HCT116 (cell line): ENCODE measurements around the gene SPARCL1. TPM values are rescaled to one million over a fixed set of nuclear protein-coding genes. Genes with fewer than 3 reads are reported as not detected.

Experiments
- ATAC-seq: fragments of 200-7000 bp; cut with Tn5 transposase; 2 replicates; pipeline ENCODE4 v1.9.1; 2020; ENCODE audit warnings: mild to moderate bottlenecking, moderate library complexity
- BruUV-seq: library from RNA; stranded (reverse); fragments of 400-500 nt; replicated peaks from 2 replicates; lab custom pipeline; 2021; lab: Mats Ljungman, UMichigan
- CTCF ChIA-PET: fragments of 300-600 bp; sonication (Branson Sonifier 250); formaldehyde crosslinking; loops from one replicate; lab custom pipeline; 2021; ENCODE audit warnings: antibody characterized with exemption; lab: Charles Lee
- POLR2A ChIA-PET: fragments of 300-600, 350-600 bp; sonication (Branson Sonifier 250); formaldehyde crosslinking; loops from one replicate; lab custom pipeline; 2021; ENCODE audit warnings: antibody characterized with exemption; lab: Charles Lee
- RAD21 ChIA-PET, 2 experiments: fragments of 300-600 bp; sonication (Branson Sonifier 250); formaldehyde crosslinking; loops; one replicate each; lab custom pipeline; 2023; ENCODE audit warnings: low total read pairs in 2 of 2; ENCODE audit not compliant: uncharacterized antibody in 2 of 2, unreplicated experiment in 2 of 2, low non-redundant PET in 1 of 2; lab: Charles Lee
- DNase-seq: peaks from one replicate; pipeline ENCODE4 v3.0.0-alpha.2; 2010; ENCODE audit warnings: low read depth, low spot score
- H2AFZ ChIP-seq: fragments of 200-600 bp; shearing (Covaris generic), sonication (generic); 2 replicates; pipeline ENCODE4 v1.6.1; 2017; ENCODE audit warnings: low read depth, mixed run types, mixed read lengths, antibody characterized with exemption, low read length; ENCODE audit not compliant: poor library complexity, severe bottlenecking
- H3K27ac ChIP-seq: 2 replicates; pipeline ENCODE4 v1.5.1; 2012; ENCODE audit warnings: low read depth, low read length
- H3K27me3 ChIP-seq: fragments of 200-600 bp; sonication (generic); 2 replicates; pipeline ENCODE4 v1.6.1; 2016; ENCODE audit warnings: mixed run types, low read length, mixed read lengths; ENCODE audit not compliant: insufficient read depth
- H3K36me3 ChIP-seq, 2 experiments: fragments of 200-500 bp in 1 of 2; fragments of 200-600 bp in 1 of 2; sonication (Bioruptor generic) in 1 of 2; sonication (generic) in 1 of 2; 2 replicates each; pipeline versions ENCODE4 v1.5.1 to v1.6.1; 2014 to 2016; ENCODE audit warnings: low read length in 2 of 2, inconsistent platforms in 1 of 2, mixed read lengths in 1 of 2, mixed run types in 1 of 2; ENCODE audit not compliant: insufficient read depth in 2 of 2, control insufficient read depth in 1 of 2
- H3K4me1 ChIP-seq, 2 experiments: fragments of 200-600 bp in 1 of 2; sonication (generic) in 1 of 2; 2 replicates each; pipeline versions ENCODE4 v1.5.1 to v1.6.1; 2012 to 2017; ENCODE audit warnings: low read length in 2 of 2, inconsistent platforms in 1 of 2, mild to moderate bottlenecking in 1 of 2, mixed read lengths in 1 of 2, mixed run types in 1 of 2, moderate library complexity in 1 of 2; ENCODE audit not compliant: insufficient read depth in 2 of 2, control insufficient read depth in 1 of 2
- H3K4me2 ChIP-seq: fragments of 200-600 bp; sonication (generic); 2 replicates; pipeline ENCODE4 v1.6.1; 2017; ENCODE audit warnings: mixed run types, low read length, mixed read lengths
- H3K4me3 ChIP-seq, 2 experiments: fragments of 200-600 bp in 1 of 2; sonication (generic) in 1 of 2; replicated peaks in 1 of 2; 2 replicates each; pipeline ENCODE4 v1.5.1; 2011 to 2016; ENCODE audit warnings: low read length in 2 of 2, control low read depth in 1 of 2, low read depth in 1 of 2, mild to moderate bottlenecking in 1 of 2, mixed read lengths in 1 of 2, mixed run types in 1 of 2
- H3K79me2 ChIP-seq: fragments of 200-600 bp; sonication (generic); 2 replicates; pipeline ENCODE4 v1.6.1; 2017; ENCODE audit warnings: mild to moderate bottlenecking, mixed run types, low read length, moderate library complexity, mixed read lengths; ENCODE audit not compliant: insufficient read depth
- H3K9ac ChIP-seq: fragments of 200-600 bp; sonication (generic); 2 replicates; pipeline ENCODE4 v1.6.1; 2016; ENCODE audit warnings: low read length, mixed read lengths
- H3K9me2 ChIP-seq: fragments of 200-600 bp; sonication (generic), shearing (Covaris generic); 2 replicates; pipeline ENCODE4 v1.6.1; 2017; ENCODE audit warnings: mixed run types, mild to moderate bottlenecking, moderate library complexity; ENCODE audit not compliant: insufficient read depth
- H3K9me3 ChIP-seq, 2 experiments: fragments of 200-500 bp in 1 of 2; fragments of 200-600 bp in 1 of 2; sonication (Bioruptor generic) in 1 of 2; sonication (generic) in 1 of 2; 2 replicates each; pipeline ENCODE4 v1.6.1; 2014 to 2017; ENCODE audit warnings: low read length in 2 of 2, mixed read lengths in 2 of 2, inconsistent platforms in 1 of 2, low read depth in 1 of 2, mild to moderate bottlenecking in 1 of 2, mixed run types in 1 of 2, moderate library complexity in 1 of 2; ENCODE audit not compliant: control insufficient read depth in 1 of 2, insufficient read depth in 1 of 2
- H4K20me1 ChIP-seq: fragments of 200-600 bp; sonication (generic), shearing (Covaris generic); 2 replicates; pipeline ENCODE4 v1.6.1; 2017; ENCODE audit warnings: mixed run types, mild to moderate bottlenecking, moderate library complexity; ENCODE audit not compliant: insufficient read depth
- CBX3 ChIP-seq: IDR thresholded peaks from 2 replicates; pipeline ENCODE4 v1.6.1; 2012; ENCODE audit warnings: low read depth
- CEBPB ChIP-seq: IDR thresholded peaks from 2 replicates; pipeline ENCODE4 v1.6.1; 2012; ENCODE audit warnings: low read depth
- EGR1 ChIP-seq: IDR thresholded peaks from 2 replicates; pipeline ENCODE4 v1.6.1; 2012; ENCODE audit warnings: low read depth
- ELF1 ChIP-seq: IDR thresholded peaks from 2 replicates; pipeline ENCODE4 v1.6.1; 2012; ENCODE audit warnings: low read depth, borderline replicate concordance
- EZH2 ChIP-seq: fragments of 200-600 bp; sonication (generic); IDR thresholded peaks from 2 replicates; pipeline ENCODE4 v1.6.1; 2017; ENCODE audit warnings: antibody characterized with exemption, mixed run types
- EZH2phosphoT487 ChIP-seq: fragments of 200-600 bp; IDR thresholded peaks from 2 replicates; pipeline ENCODE4 v1.6.1; 2018; ENCODE audit warnings: antibody characterized with exemption, borderline replicate concordance
- JUND ChIP-seq: IDR thresholded peaks from 2 replicates; pipeline ENCODE4 v1.6.1; 2012
- POLR2A ChIP-seq: IDR thresholded peaks from 2 replicates; pipeline ENCODE4 v1.7.0; 2011; ENCODE audit warnings: borderline replicate concordance; ENCODE audit not compliant: insufficient read depth, insufficient read length; ENCODE audit errors: extremely low read depth
- POLR2AphosphoS5 ChIP-seq: IDR thresholded peaks from 2 replicates; pipeline ENCODE4 v1.6.1; 2011; ENCODE audit warnings: mild to moderate bottlenecking, low read depth, low read length, moderate library complexity
- RAD21 ChIP-seq: IDR thresholded peaks from 2 replicates; pipeline ENCODE4 v1.6.1; 2012; ENCODE audit warnings: low read depth, mild to moderate bottlenecking
- SIN3A ChIP-seq: IDR thresholded peaks from 2 replicates; pipeline ENCODE4 v1.6.1; 2012; ENCODE audit warnings: low read depth
- SP1 ChIP-seq: IDR thresholded peaks from 2 replicates; pipeline ENCODE4 v1.6.1; 2012; ENCODE audit warnings: low read depth
- SRF ChIP-seq: IDR thresholded peaks from 2 replicates; pipeline ENCODE4 v1.6.1; 2012; ENCODE audit warnings: low read depth
- ZFX ChIP-seq: fragments of 450-650 bp; IDR thresholded peaks from 2 replicates; pipeline ENCODE4 v1.6.1; 2017
- ZNF274 ChIP-seq: fragments of 200-500 bp; sonication (Bioruptor generic); IDR thresholded peaks from 2 replicates; pipeline ENCODE4 v1.6.1; 2014; ENCODE audit warnings: mild to moderate bottlenecking, low read depth, low read length, inconsistent platforms
- intact Hi-C: fragments of 100-400 bp; cut with micrococcal nuclease; formaldehyde crosslinking; loops from 2 replicates; pipeline ENCODE4 v1.10.0; 2022
- total RNA-seq: library from RNA; stranded (reverse); gene quantifications from one replicate; pipeline ENCODE4 v1.2.1, GENCODE V29; 2021; ENCODE audit not compliant: unreplicated experiment
- TF ChIP-seq, protein P1 (sequence below): IDR thresholded peaks from 2 replicates; pipeline ENCODE4 v1.6.1; 2012
- TF ChIP-seq, protein P2 (sequence below): IDR thresholded peaks from 2 replicates; pipeline ENCODE4 v1.6.1; 2011; ENCODE audit warnings: mild to moderate bottlenecking, low read length, moderate library complexity; ENCODE audit not compliant: insufficient replicate concordance; ENCODE audit errors: extremely low read depth

The SPARCL1 gene
- total RNA-seq, 1 experiment from 2014 or later = 0.96 TPM

DNA sequence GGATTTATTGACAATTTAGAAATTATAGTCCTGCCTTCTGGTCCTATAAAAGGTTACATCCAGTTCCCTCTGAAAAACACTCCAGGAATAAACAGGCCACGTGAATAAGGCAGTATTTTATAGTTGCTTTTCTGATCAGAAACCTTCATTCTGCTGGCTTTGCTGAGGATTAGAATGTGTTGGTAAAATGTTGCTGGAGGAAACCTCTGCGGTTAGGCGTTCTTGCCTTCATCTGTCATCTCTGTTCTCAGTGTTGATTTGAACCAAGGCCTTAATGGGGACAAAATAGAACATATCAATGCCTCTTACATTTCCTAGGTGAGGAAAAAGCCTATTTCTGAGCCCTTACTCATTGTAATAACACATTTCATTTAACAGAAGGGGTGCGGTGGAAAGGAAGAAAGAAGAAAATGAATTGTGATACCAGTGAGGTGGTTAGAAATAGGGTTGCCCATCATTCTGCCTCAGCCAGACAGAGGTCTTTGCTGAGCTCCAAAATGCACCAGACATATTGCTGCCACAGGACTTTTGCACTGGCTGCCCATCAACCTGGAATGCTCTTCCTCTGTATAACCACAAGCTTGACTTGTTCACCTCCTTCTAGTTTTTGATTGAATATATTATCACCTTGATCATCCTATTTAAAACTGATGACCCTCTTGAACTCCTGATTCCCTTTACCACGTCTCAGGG is 18.0 kb upstream of the SPARCL1 start:
- BruUV-seq = no TSS peak
- no peaks in the 10 kb centered on the region for H3K27me3 ChIP-seq
- ChIA-PET CTCF (no interaction called here), POLR2A (no interaction called here)
- no peak for TF ChIP-seq EZH2
- TF ChIP-seq SIN3A = no peak
- no peak for TF ChIP-seq CEBPB
- no peak for TF ChIP-seq JUND
- TF ChIP-seq ZFX = no peak
- TF ChIP-seq CBX3 = no peak
- TF ChIP-seq EGR1 = no peak
- TF ChIP-seq ZNF274 = no peak
- TF ChIP-seq SRF = no peak
- TF ChIP-seq, all 23 proteins: peak for 0
- intact Hi-C loops = loop anchor here (10.0 kb wide), 1 partner anchor 428 kb away; the partner anchor contains the start of gene SPP1
- Histone ChIP-seq H3K9ac (no peak overlapping the region), H2AFZ (no peak overlapping the region), H3K79me2 (no peaks in the 10 kb centered on the region), H4K20me1 (no peaks in the 10 kb centered on the region), H3K4me3 (no peak overlapping the region), H3K4me1 (no peaks in the 10 kb centered on the region), H3K27ac (no peak overlapping the region), H3K9me3 (no peaks in the 10 kb centered on the region), H3K9me2 (no peaks in the 10 kb centered on the region), H3K4me2 (no peak overlapping the region), H3K36me3 (no peaks in the 10 kb centered on the region)
- DNase-seq (no peak), ATAC-seq (no peak)
- RAD21 ChIA-PET = no interaction called here

- no peaks in the 10 kb centered on the region for H3K9me2 ChIP-seq
- ATAC-seq (no peak), DNase-seq (no peak)
- no peaks in the 10 kb centered on the region for H4K20me1 ChIP-seq
- 0 out of 2 replicates have a peak, but pooled peaks cover 3% of the 10 kb centered on the region for H3K27me3 ChIP-seq
- H3K9me3 ChIP-seq = no peaks in the 10 kb centered on the region
- H3K36me3 ChIP-seq = no peaks in the 10 kb centered on the region
- intact Hi-C loops = loop anchor here (10.0 kb wide), 1 partner anchor 430 kb away; the partner anchor contains the start of gene SPP1
- H3K4me1 ChIP-seq = no peaks in the 10 kb centered on the region
- CTCF ChIA-PET = interaction anchor here (1.1 to 3.0 kb wide), 3 partner anchors 293 to 304 kb away, joined by 3 to 60 read pairs (median 32); no protein-coding TSS in a partner anchor
- POLR2A ChIA-PET = no interaction called here
- TF ChIP-seq SRF (no peak), POLR2A (no peak), POLR2AphosphoS5 (no peak), ELF1 (no peak), EZH2phosphoT487 (no peak), ZNF274 (no peak), RAD21 (no peak), SP1 (no peak)
- TF ChIP-seq, protein P1, sequence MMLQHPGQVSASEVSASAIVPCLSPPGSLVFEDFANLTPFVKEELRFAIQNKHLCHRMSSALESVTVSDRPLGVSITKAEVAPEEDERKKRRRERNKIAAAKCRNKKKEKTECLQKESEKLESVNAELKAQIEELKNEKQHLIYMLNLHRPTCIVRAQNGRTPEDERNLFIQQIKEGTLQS = no peak
- TF ChIP-seq, protein P2, sequence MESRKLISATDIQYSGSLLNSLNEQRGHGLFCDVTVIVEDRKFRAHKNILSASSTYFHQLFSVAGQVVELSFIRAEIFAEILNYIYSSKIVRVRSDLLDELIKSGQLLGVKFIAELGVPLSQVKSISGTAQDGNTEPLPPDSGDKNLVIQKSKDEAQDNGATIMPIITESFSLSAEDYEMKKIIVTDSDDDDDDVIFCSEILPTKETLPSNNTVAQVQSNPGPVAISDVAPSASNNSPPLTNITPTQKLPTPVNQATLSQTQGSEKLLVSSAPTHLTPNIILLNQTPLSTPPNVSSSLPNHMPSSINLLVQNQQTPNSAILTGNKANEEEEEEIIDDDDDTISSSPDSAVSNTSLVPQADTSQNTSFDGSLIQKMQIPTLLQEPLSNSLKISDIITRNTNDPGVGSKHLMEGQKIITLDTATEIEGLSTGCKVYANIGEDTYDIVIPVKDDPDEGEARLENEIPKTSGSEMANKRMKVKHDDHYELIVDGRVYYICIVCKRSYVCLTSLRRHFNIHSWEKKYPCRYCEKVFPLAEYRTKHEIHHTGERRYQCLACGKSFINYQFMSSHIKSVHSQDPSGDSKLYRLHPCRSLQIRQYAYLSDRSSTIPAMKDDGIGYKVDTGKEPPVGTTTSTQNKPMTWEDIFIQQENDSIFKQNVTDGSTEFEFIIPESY = no peak
- no peak overlapping the region for H3K27ac ChIP-seq
- no peaks in the 10 kb centered on the region for H3K79me2 ChIP-seq
- no peak overlapping the region for H3K9ac ChIP-seq
- RAD21 ChIA-PET = no interaction called here
- BruUV-seq = no TSS peak
- H3K4me3 ChIP-seq = no peak overlapping the region
- H3K4me2 ChIP-seq = no peak overlapping the region
- no peak overlapping the region for H2AFZ ChIP-seq
Observed at GRCh38 chr4:87545052-87545451, 15.9 kb upstream of the SPARCL1 start.
